Peyer's patch (tissue), 4 donors: ENCODE measurements around the gene UBR7. TPM values are rescaled to one million over a fixed set of nuclear protein-coding genes. Genes with fewer than 3 reads are reported as not detected.
A peak's percentile ranks its signal among the peaks of the same experiment; 100 is the strongest.
"Not testable (repeated sequence)": the region's sequence is repeated elsewhere in the genome, so short reads cannot be mapped to it uniquely, and the experiment has no call there.

Experiments used
- DNase-seq, 3 donors: peaks; one replicate each; pipeline ENCODE4 v3.0.0-alpha.2; 2017 to 2019
- H3K27ac ChIP-seq, 4 donors: fragments of 200-600 bp; sonication (generic); one replicate each; pipeline ENCODE4 v1.5.1; 2016 to 2019
- H3K27me3 ChIP-seq, 2 donors: fragments of 200-600 bp; sonication (generic); one replicate each; pipeline ENCODE4 v1.5.1; 2019
- H3K36me3 ChIP-seq, 3 donors: fragments of 200-600 bp; sonication (generic); one replicate each; pipeline ENCODE4 v1.5.1; 2016 to 2019
- H3K4me1 ChIP-seq, 4 donors: fragments of 200-600 bp; sonication (generic); one replicate each; pipeline ENCODE4 v1.5.1; 2016 to 2019
- H3K4me3 ChIP-seq, 4 donors: fragments of 200-600 bp; sonication (generic); 1 replicate in 3 of 4; 2 replicates in 1 of 4; pipeline ENCODE4 v1.5.1; 2016 to 2019; ENCODE audit warnings: mild to moderate bottlenecking in 1 of 4
- H3K9me3 ChIP-seq, 4 donors: fragments of 200-600 bp; sonication (generic); one replicate each; pipeline ENCODE4 v1.5.1; 2016 to 2019; ENCODE audit warnings: mild to moderate bottlenecking in 1 of 4
- CTCF ChIP-seq, 6 experiments: fragments of 450-650 bp in 4 of 6; fragments of 200-600 bp in 2 of 6; sonication (generic) in 1 of 6; IDR thresholded peaks; one replicate each; pipeline ENCODE4 v1.5.1; 2017 to 2019; ENCODE audit warnings: antibody characterized with exemption in 6 of 6, mild to moderate bottlenecking in 3 of 6, moderate library complexity in 1 of 6
- POLR2A ChIP-seq, 2 donors: fragments of 450-650 bp; IDR thresholded peaks; one replicate each; pipeline ENCODE4 v1.5.1; 2017; ENCODE audit warnings: antibody characterized with exemption in 2 of 2, mild to moderate bottlenecking in 2 of 2, moderate library complexity in 2 of 2
- total RNA-seq, 4 donors: library from RNA; depleted of rRNA; stranded (reverse); fragments of >200 nt; gene quantifications; one replicate each; pipeline ENCODE4 v1.1.0, GENCODE V29; 2016

The UBR7 gene
- total RNA-seq, 4 donors from 2014 or later: 13.7 to 20.2 (median 15.8) TPM

GRCh38 chr14:93169619-93170018 lies 37.4 kb upstream of the UBR7 start:
- H3K27me3 ChIP-seq, H3K36me3 ChIP-seq, DNase-seq, H3K4me1 ChIP-seq, H3K27ac ChIP-seq, H3K9me3 ChIP-seq, H3K4me3 ChIP-seq: not testable (repeated sequence)

- DNase-seq, H3K27me3 ChIP-seq, H3K9me3 ChIP-seq, H3K4me1 ChIP-seq, H3K27ac ChIP-seq, H3K36me3 ChIP-seq, H3K4me3 ChIP-seq: not testable (repeated sequence)
Observed at GRCh38 chr14:93170141-93170540, 36.9 kb upstream of the UBR7 start.

DNA sequence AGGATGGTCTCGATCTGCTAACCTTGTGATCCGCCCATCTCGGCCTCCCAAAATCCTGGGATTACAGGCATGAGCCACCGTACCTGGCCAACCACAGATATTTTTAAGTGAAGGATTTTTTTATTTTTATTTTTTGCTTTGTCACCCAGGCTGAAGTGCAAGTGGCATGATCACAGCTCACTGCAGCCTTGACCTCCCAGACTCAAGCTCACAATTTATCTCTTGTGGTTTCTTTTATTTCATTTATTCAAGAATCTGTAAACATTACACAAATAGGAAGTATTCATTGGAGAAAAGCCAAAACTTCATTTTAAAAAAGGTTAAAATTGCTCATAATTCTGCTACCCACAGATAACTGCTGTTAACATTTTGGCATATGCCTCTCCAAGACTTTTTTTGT lies 35.7 kb upstream of the UBR7 start:
- no peaks in the 10 kb centered on the region for H3K36me3 ChIP-seq
- no peaks in the 10 kb centered on the region for H3K9me3 ChIP-seq
- DNase-seq: no peak
- no peak overlapping the region for H3K4me3 ChIP-seq
- no peak overlapping the region for H3K27ac ChIP-seq
- no peak for TF ChIP-seq POLR2A (IDR thresholded peaks at IDR 0.05)
- no peaks in the 10 kb centered on the region for H3K27me3 ChIP-seq
- no peaks in the 10 kb centered on the region for H3K4me1 ChIP-seq

GRCh38 chr14:93173943-93174395 lies 33.1 kb upstream of the UBR7 start:
- DNase-seq: peak in 1 of 3 donors; percentile 45
- TF ChIP-seq POLR2A (IDR thresholded peaks at IDR 0.05) (no peak), CTCF (IDR thresholded peaks at IDR 0.05) (no peak)
- Histone ChIP-seq H3K36me3 (no peaks in the 10 kb centered on the region), H3K27ac (no peak overlapping the region), H3K4me3 (no peak overlapping the region), H3K9me3 (no peaks in the 10 kb centered on the region), H3K27me3 (no peaks in the 10 kb centered on the region), H3K4me1 (no peaks in the 10 kb centered on the region)

GRCh38 chr14:93174731-93175130 lies 32.3 kb upstream of the UBR7 start:
- peak in 1 of 3 donors; percentile 7 for DNase-seq
- H3K9me3 ChIP-seq, H3K4me1 ChIP-seq, H3K27me3 ChIP-seq, H3K27ac ChIP-seq, H3K4me3 ChIP-seq, H3K36me3 ChIP-seq: not testable (repeated sequence)

DNA sequence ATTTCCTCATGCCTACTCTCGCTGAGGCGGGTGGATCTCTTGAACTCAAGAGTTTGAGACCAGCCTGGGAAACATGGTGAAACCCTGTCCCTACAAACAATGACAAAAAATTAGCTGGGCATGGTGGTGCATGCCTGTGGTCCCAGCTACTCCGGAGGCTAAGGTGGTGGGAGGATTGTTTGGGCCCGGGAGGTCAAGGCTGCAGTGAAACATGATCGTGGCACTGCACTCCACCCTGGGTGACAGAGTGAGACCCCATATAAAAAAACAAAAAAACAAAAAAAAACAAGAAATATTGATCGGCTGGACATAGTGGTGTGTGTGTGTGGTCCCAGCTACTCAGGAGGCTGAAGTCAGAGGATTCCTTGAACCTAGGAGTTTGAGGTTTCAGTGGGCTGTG lies 31.6 kb upstream of the UBR7 start:
- TF ChIP-seq POLR2A (IDR thresholded peaks at IDR 0.05) (no peak), CTCF (IDR thresholded peaks at IDR 0.05) (no peak)
- peak in 1 of 3 donors; percentile 10 for DNase-seq
- Histone ChIP-seq H3K4me3 (no peak overlapping the region), H3K36me3 (no peaks in the 10 kb centered on the region), H3K4me1 (no peaks in the 10 kb centered on the region), H3K9me3 (no peaks in the 10 kb centered on the region), H3K27ac (no peak overlapping the region), H3K27me3 (no peaks in the 10 kb centered on the region)

GRCh38 chr14:93183596-93184317 lies 23.3 kb upstream of the UBR7 start:
- TF ChIP-seq POLR2A (IDR thresholded peaks at IDR 0.05) (no peak), CTCF (IDR thresholded peaks at IDR 0.05) (no peak)
- H3K27me3 ChIP-seq: no peaks in the 10 kb centered on the region
- H3K9me3 ChIP-seq: no peaks in the 10 kb centered on the region
- H3K4me3 ChIP-seq: peak overlapping the region; percentile 77 to 99 (median 87)
- H3K36me3 ChIP-seq: peaks cover 0 to 30% (median 0%) of the 10 kb centered on the region in 3 donors
- H3K27ac ChIP-seq: peak overlapping the region; percentile 94 to 99 (median 98)
- DNase-seq: no peak
- H3K4me1 ChIP-seq: peaks cover 0 to 21% (median 7%) of the 10 kb centered on the region in 4 donors
